Duodenal mucosa (tissue), 2 donors: ENCODE measurements around the gene LRCH1.
"Not testable (repeated sequence)": the region's sequence is repeated elsewhere in the genome, so short reads cannot be mapped to it uniquely, and the experiment has no call there.

Experiments used
- H3K27ac ChIP-seq: one replicate; pipeline ENCODE4 v1.7.0; 2013; ENCODE audit warnings: low read depth, low read length
- H3K27me3 ChIP-seq, 2 donors: one replicate each; pipeline ENCODE4 v1.7.0; 2013; ENCODE audit warnings: low read length in 2 of 2, control low read depth in 1 of 2; ENCODE audit not compliant: insufficient read depth in 2 of 2, control insufficient read depth in 1 of 2
- H3K36me3 ChIP-seq, 2 donors: one replicate each; pipeline ENCODE4 v1.7.0; 2013; ENCODE audit warnings: low read length in 2 of 2, control low read depth in 1 of 2; ENCODE audit not compliant: insufficient read depth in 2 of 2, control insufficient read depth in 1 of 2
- H3K4me1 ChIP-seq, 2 donors: one replicate each; pipeline ENCODE4 v1.7.0; 2013; ENCODE audit warnings: low read length in 2 of 2, control low read depth in 1 of 2; ENCODE audit not compliant: insufficient read depth in 2 of 2, control insufficient read depth in 1 of 2
- H3K4me3 ChIP-seq, 2 donors: one replicate each; pipeline ENCODE4 v1.7.0; 2013; ENCODE audit warnings: low read length in 2 of 2, low read depth in 1 of 2
- H3K9ac ChIP-seq, 2 donors: one replicate each; pipeline ENCODE4 v1.7.0; 2013; ENCODE audit warnings: low read length in 2 of 2, low read depth in 1 of 2
- H3K9me3 ChIP-seq, 2 donors: one replicate each; pipeline ENCODE4 v1.7.0; 2013; ENCODE audit warnings: low read length in 2 of 2, control low read depth in 1 of 2; ENCODE audit not compliant: control insufficient read depth in 1 of 2

LRCH1 gene, protein sequence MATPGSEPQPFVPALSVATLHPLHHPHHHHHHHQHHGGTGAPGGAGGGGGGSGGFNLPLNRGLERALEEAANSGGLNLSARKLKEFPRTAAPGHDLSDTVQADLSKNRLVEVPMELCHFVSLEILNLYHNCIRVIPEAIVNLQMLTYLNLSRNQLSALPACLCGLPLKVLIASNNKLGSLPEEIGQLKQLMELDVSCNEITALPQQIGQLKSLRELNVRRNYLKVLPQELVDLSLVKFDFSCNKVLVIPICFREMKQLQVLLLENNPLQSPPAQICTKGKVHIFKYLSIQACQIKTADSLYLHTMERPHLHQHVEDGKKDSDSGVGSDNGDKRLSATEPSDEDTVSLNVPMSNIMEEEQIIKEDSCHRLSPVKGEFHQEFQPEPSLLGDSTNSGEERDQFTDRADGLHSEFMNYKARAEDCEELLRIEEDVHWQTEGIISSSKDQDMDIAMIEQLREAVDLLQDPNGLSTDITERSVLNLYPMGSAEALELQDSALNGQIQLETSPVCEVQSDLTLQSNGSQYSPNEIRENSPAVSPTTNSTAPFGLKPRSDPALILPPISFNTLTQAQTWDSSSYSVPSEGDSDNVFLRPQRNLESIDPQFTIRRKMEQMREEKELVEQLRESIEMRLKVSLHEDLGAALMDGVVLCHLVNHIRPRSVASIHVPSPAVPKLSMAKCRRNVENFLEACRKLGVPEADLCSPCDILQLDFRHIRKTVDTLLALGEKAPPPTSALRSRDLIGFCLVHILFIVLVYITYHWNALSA

DNA sequence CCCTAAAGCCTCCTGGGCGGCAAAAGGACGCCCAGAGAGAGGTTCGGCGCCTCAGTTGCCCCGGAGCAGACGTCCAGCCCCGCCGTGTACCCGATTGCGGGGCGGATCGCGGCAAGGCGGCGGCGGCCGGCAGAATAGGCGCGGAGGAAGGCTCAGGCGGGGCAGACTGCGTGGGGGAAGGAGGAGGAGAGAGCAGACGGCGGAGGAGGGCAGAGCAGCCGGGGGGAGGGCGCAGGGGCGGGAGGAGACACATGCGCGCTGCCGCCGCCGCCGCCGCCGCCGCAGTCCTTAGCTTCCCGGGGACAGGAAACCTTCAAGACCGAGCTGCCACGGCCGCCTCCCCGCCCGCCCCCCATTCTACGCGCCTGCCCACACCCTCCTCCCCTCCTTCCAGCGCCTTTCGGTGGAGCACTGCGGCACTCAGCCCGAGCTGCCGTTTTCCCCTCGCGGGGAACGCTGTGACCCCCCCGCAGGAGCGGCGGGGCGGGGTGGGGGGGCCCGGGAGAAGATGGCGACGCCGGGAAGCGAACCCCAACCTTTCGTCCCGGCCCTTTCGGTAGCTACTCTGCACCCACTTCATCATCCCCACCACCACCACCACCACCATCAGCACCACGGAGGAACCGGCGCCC lies at the start of gene LRCH1:
TSS of gene LRCH1 (plus strand) at position 282 of the 632 bp plus-strand sequence. CDS start at position 509, 227 bp downstream.
- Histone ChIP-seq H3K9ac (peak within 1 kb of the TSS; percentile 82 to 85), H3K9me3 (no peaks in the 10 kb centered on the region), H3K4me1 (peaks cover 19 to 30% of the 10 kb centered on the region in 2 donors), H3K36me3 (no peaks in the 10 kb centered on the region), H3K4me3 (peak within 1 kb of the TSS; percentile 83 to 93), H3K27me3 (no peaks in the 10 kb centered on the region), H3K27ac (peak within 1 kb of the TSS; percentile 82)

DNA sequence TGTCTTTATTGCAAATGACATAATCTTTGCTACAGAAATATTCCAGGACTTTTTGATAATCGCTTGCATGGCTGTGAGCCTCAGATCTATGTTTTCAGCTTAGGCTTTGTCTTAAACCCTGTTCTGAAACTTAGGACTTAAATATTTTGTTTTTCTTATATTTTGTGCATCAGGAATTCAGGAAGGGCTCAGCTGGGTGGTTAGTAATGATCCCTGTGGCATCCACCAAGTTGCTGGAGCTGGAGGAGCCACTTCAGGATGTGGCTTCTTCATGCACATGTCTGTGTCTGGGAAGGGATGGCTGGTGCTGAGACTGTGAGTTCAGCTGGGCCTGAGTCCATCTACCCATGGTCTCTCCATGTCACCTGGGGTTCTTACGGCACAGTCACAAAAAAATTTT lies 48.9 kb upstream of the LRCH1 start:
- H3K4me3 ChIP-seq: no peak overlapping the region
- H3K9me3 ChIP-seq: peaks cover 0 to 4% of the 10 kb centered on the region in 2 donors
- no peaks in the 10 kb centered on the region for H3K27me3 ChIP-seq
- no peak overlapping the region for H3K9ac ChIP-seq
- H3K4me1 ChIP-seq: no peaks in the 10 kb centered on the region
- H3K36me3 ChIP-seq: no peaks in the 10 kb centered on the region
- no peak overlapping the region for H3K27ac ChIP-seq

DNA sequence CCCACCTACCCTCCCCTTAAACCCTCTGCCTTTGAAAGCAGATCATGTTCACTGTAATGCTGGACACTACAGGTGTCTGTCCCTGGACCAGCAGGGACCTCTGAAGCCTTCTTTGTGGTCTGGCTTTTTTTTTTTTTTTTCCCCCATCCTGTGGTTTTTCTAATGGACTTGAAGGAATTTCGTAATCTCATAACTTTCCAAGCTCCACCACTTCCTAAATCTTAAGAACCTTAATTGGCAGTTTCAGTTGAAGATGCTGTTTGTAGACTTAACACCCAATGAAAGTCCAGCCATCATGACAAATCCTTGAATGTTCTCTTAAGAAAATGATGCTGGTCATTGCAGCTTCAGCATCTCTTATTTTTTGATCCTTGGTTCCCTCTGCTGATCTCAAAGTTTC lies 45.0 kb upstream of the LRCH1 start:
- no peaks in the 10 kb centered on the region for H3K27me3 ChIP-seq
- H3K4me1 ChIP-seq: no peaks in the 10 kb centered on the region
- H3K9me3 ChIP-seq: peaks cover 0 to 4% of the 10 kb centered on the region in 2 donors
- H3K4me3 ChIP-seq: no peak overlapping the region
- H3K9ac ChIP-seq: no peak overlapping the region
- H3K27ac ChIP-seq: no peak overlapping the region
- no peaks in the 10 kb centered on the region for H3K36me3 ChIP-seq

DNA sequence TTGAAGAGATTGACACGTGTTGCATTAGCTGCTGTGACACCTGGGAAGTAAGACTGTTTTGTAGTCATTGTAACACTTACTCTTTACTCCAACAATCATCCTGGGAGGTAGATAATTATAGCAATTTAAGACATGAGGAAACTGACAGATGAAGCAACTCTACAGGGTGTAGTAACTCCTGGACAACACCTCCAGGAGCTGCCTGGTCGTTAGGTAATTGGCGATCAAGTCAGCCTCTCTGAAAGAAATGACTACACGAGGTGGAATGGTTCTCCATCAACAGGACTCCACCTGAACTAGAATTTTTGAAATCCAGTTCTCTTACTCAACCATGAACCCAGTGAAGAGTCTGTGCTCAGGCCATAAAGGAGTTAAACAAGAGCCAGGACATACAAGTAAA lies 43.0 kb upstream of the LRCH1 start:
- H3K27ac ChIP-seq: no peak overlapping the region
- H3K9ac ChIP-seq: no peak overlapping the region
- H3K9me3 ChIP-seq: peaks cover 0 to 4% of the 10 kb centered on the region in 2 donors
- no peaks in the 10 kb centered on the region for H3K4me1 ChIP-seq
- no peaks in the 10 kb centered on the region for H3K27me3 ChIP-seq
- H3K4me3 ChIP-seq: no peak overlapping the region
- no peaks in the 10 kb centered on the region for H3K36me3 ChIP-seq

DNA sequence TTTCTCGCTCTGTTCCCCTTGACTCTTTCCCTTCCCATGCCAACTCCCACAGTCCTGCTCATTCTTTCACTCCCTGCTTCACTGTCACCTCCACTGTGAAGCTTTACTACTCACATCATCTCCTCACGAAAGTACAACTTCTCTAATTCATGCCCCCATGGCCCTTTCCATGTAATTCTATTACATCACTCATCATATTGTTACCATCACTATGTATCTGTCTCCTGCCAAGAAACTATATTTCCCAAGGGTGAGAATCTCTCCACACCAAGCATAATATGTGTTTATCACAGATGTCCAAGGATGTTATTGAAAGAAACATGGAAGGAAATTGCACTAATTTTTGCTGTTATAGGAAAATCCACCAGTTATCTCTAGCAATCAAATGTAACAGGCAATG lies 37.2 kb upstream of the LRCH1 start:
- H3K4me3 ChIP-seq: no peak overlapping the region
- no peaks in the 10 kb centered on the region for H3K9me3 ChIP-seq
- no peak overlapping the region for H3K27ac ChIP-seq
- no peaks in the 10 kb centered on the region for H3K36me3 ChIP-seq
- no peak overlapping the region for H3K9ac ChIP-seq
- H3K4me1 ChIP-seq: no peaks in the 10 kb centered on the region
- H3K27me3 ChIP-seq: no peaks in the 10 kb centered on the region

DNA sequence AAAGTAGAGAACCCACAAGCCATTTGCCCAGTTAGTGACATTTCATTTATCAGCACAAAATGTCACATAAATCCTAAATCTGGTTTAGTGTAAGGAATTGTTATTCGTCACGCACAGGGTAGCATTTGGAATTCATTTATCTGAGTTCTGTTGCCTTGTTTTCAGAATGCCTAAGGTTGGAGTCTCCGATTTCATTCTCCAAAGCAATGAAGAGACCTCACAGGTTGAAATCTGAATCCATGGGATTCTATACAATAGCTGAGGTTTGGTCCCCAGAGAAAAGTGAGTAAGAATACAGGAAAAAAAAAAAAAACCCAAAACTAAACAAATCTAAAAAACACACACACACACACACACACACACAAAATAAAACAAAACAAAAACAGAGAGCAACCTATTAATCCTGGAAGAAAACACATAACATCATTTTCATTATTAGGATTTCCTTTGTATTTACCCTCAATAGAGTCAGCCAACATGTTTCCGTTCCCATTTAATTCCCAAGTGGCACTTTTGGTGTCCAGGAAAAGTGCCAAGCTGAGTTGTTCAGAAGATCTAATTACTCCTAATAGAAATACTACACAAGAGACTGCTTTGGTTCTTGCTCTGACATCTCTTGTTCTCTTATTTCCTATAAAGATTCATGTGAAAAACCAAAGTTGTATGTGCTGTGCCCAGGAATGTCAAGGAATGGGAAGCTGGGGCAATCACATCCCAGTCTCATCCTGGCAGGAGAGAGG lies 36.2 kb upstream of the LRCH1 start:
- no peaks in the 10 kb centered on the region for H3K4me1 ChIP-seq
- peaks cover 0 to 4% of the 10 kb centered on the region in 2 donors for H3K9me3 ChIP-seq
- no peak overlapping the region for H3K27ac ChIP-seq
- H3K9ac ChIP-seq: no peak overlapping the region
- no peak overlapping the region for H3K4me3 ChIP-seq
- H3K27me3 ChIP-seq: no peaks in the 10 kb centered on the region
- no peaks in the 10 kb centered on the region for H3K36me3 ChIP-seq

DNA sequence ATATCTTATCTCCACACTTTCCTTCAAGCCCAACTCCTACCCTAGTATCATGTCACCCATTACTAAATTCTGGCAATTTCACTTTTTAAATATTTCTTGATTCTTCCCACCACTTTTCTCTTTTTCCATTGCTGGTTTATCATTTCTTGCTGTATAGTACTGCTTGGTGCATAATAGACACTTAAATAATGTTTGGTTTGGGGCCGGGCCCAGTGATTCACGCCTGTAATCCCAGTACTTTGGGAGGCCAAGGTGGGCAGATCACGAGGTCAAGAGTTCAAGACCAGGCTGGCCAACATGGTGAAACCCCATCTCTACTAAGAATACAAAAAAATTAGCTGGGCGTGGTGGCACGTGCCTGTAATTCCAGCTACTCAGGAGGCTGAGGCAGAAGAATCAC lies 35.2 kb upstream of the LRCH1 start:
- H3K4me1 ChIP-seq, H3K27me3 ChIP-seq, H3K9ac ChIP-seq, H3K36me3 ChIP-seq, H3K9me3 ChIP-seq, H3K4me3 ChIP-seq, H3K27ac ChIP-seq: not testable (repeated sequence)

DNA sequence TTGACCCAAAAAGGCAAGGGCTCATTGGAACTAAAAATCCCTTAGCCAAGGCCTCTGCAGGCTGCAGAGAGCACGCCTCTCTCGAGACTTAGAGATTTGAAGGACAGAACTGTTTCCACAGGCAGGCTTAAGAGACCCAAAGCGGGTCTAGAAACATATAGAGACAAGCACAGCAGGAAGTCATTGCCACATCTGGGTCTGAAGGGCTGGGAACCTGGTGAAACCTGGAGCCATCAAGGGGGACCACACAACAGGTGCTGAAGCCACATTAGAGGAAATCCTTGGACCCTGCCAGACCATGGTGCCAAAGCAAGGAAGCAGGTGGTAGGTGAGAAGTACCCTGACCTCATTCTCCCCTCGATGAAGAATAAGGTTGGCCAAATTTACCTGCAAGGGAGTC lies 33.8 kb upstream of the LRCH1 start:
- Histone ChIP-seq H3K4me3 (no peak overlapping the region), H3K4me1 (no peaks in the 10 kb centered on the region), H3K9me3 (peaks cover 0 to 4% of the 10 kb centered on the region in 2 donors), H3K36me3 (no peaks in the 10 kb centered on the region), H3K27ac (no peak overlapping the region), H3K27me3 (no peaks in the 10 kb centered on the region), H3K9ac (no peak overlapping the region)

DNA sequence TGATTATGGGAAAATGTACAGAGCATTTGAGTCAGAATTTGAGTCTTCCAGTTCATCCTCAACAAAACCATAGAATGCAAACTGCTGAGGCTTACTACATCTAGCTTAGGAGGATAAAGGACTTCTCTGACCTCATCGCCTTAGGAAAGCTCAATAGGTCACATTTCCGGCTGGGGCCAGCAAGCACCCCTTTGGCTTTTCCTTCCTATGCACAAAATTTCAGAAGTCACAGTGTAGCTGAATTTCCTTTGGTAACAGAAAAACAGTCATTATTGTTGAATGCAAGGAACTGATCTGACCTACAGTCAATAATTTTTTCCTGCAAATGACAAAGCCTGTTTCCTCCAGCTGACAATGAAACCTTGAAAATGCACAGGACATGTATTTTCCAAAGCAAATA lies 32.8 kb upstream of the LRCH1 start:
- Histone ChIP-seq H3K27me3 (no peaks in the 10 kb centered on the region), H3K36me3 (no peaks in the 10 kb centered on the region), H3K4me1 (no peaks in the 10 kb centered on the region), H3K9me3 (peaks cover 0 to 4% of the 10 kb centered on the region in 2 donors), H3K27ac (no peak overlapping the region), H3K4me3 (no peak overlapping the region), H3K9ac (no peak overlapping the region)
